ENCODE results near the gene METTL23. TPM values are rescaled to one million over a fixed set of nuclear protein-coding genes. Genes with fewer than 3 reads are reported as not detected.

METTL23 gene
- total RNA-seq, 2 experiments from 2014 or later, result 35.4 to 37.8 TPM

GRCh38 chr17:76685366-76685765 lies 41.3 kb upstream of the METTL23 start:
- Histone ChIP-seq H3K9me3 (ENCODE audit: control insufficient read depth in 1 of 2, insufficient read depth in 1 of 2, low read length in 2 of 2) (no peaks in the 10 kb centered on the region), H3K27ac (ENCODE audit: low read depth in 1 of 2, low read length in 2 of 2) (no peak overlapping the region), H3K4me3 (ENCODE audit: low read length) (no peak overlapping the region), H3K27me3 (ENCODE audit: control insufficient read depth in 1 of 2, insufficient read depth in 2 of 2, low read length in 2 of 2) (no peaks in the 10 kb centered on the region), H3K4me1 (ENCODE audit: insufficient read depth, low read length) (peaks cover 25% of the 10 kb centered on the region), H3K36me3 (ENCODE audit: insufficient read depth, low read length) (no peaks in the 10 kb centered on the region)
- H3K9me3 Mint-ChIP-seq, result no peaks in the 10 kb centered on the region
- H3K36me3 Mint-ChIP-seq (ENCODE audit: low read depth), result no peaks in the 10 kb centered on the region
- intact Hi-C loops (cut with DNase I, micrococcal nuclease), result no loop called here
- H3K4me3 Mint-ChIP-seq, result no peak overlapping the region
- peaks cover 11% of the 10 kb centered on the region for H3K4me1 Mint-ChIP-seq (ENCODE audit: low read depth)
- ChIA-PET POLR2A (no interaction called here), CTCF (no interaction called here)
- no peak for DNase-seq
- ATAC-seq (ENCODE audit: poor library complexity), result no peak
- no peak overlapping the region for H3K27ac Mint-ChIP-seq
- TF ChIP-seq CTCF (IDR thresholded peaks at IDR 0.05), result no peak
- H3K27me3 Mint-ChIP-seq, result no peaks in the 10 kb centered on the region

GRCh38 chr17:76685846-76686245 lies 40.8 kb upstream of the METTL23 start:
- Histone ChIP-seq H3K9me3 (ENCODE audit: control insufficient read depth in 1 of 2, insufficient read depth in 1 of 2, low read length in 2 of 2) (no peaks in the 10 kb centered on the region), H3K36me3 (ENCODE audit: insufficient read depth, low read length) (no peaks in the 10 kb centered on the region), H3K4me3 (ENCODE audit: low read length) (no peak overlapping the region), H3K4me1 (ENCODE audit: insufficient read depth, low read length) (peaks cover 25% of the 10 kb centered on the region), H3K27ac (ENCODE audit: low read depth in 1 of 2, low read length in 2 of 2) (no peak overlapping the region), H3K27me3 (ENCODE audit: control insufficient read depth in 1 of 2, insufficient read depth in 2 of 2, low read length in 2 of 2) (no peaks in the 10 kb centered on the region)
- ChIA-PET CTCF (no interaction called here), POLR2A (no interaction called here)
- intact Hi-C loops (cut with DNase I, micrococcal nuclease), result no loop called here
- Mint-ChIP-seq H3K27me3 (no peaks in the 10 kb centered on the region), H3K4me1 (ENCODE audit: low read depth) (peaks cover 11% of the 10 kb centered on the region), H3K36me3 (ENCODE audit: low read depth) (no peaks in the 10 kb centered on the region), H3K9me3 (no peaks in the 10 kb centered on the region), H3K27ac (no peak overlapping the region), H3K4me3 (no peak overlapping the region)
- DNase-seq (no peak), ATAC-seq (ENCODE audit: poor library complexity) (no peak)
- TF ChIP-seq CTCF (IDR thresholded peaks at IDR 0.05), result no peak

GRCh38 chr17:76686538-76687297 lies 39.9 kb upstream of the METTL23 start:
- Mint-ChIP-seq H3K27ac (no peak overlapping the region), H3K4me1 (ENCODE audit: low read depth) (peaks cover 5% of the 10 kb centered on the region), H3K36me3 (ENCODE audit: low read depth) (no peaks in the 10 kb centered on the region), H3K27me3 (no peaks in the 10 kb centered on the region), H3K9me3 (no peaks in the 10 kb centered on the region), H3K4me3 (no peak overlapping the region)
- Histone ChIP-seq H3K4me1 (ENCODE audit: insufficient read depth, low read length) (peaks cover 16% of the 10 kb centered on the region), H3K27ac (ENCODE audit: low read depth in 1 of 2, low read length in 2 of 2) (no peak overlapping the region), H3K9me3 (ENCODE audit: control insufficient read depth in 1 of 2, insufficient read depth in 1 of 2, low read length in 2 of 2) (no peaks in the 10 kb centered on the region), H3K27me3 (ENCODE audit: control insufficient read depth in 1 of 2, insufficient read depth in 2 of 2, low read length in 2 of 2) (no peaks in the 10 kb centered on the region), H3K36me3 (ENCODE audit: insufficient read depth, low read length) (no peaks in the 10 kb centered on the region), H3K4me3 (ENCODE audit: low read length) (no peak overlapping the region)
- no peak for TF ChIP-seq CTCF (IDR thresholded peaks at IDR 0.05)
- intact Hi-C loops (cut with DNase I, micrococcal nuclease), result no loop called here
- ATAC-seq (ENCODE audit: poor library complexity) (no peak), DNase-seq (no peak)
- POLR2A ChIA-PET, result no interaction called here
- CTCF ChIA-PET, result no interaction called here
